Pulmonary artery endothelial cell (primary cell): ENCODE data around the gene ZNF467. TPM values are rescaled to one million over a fixed set of nuclear protein-coding genes. Genes with fewer than 3 reads are reported as not detected.

ENCODE experiments used
- DNase-seq: peaks from one replicate; pipeline ENCODE4 v3.0.0-alpha.2; 2011; ENCODE audit warnings: low read depth, low spot score
- total RNA-seq: library from RNA; depleted of rRNA; stranded (reverse); fragments of >200 nt; gene quantifications from 2 replicates; pipeline ENCODE4 v1.2.3, GENCODE V29; 2014

ZNF467 gene
- total RNA-seq, 1 donor from 2014 or later, result 2.7 TPM

DNA sequence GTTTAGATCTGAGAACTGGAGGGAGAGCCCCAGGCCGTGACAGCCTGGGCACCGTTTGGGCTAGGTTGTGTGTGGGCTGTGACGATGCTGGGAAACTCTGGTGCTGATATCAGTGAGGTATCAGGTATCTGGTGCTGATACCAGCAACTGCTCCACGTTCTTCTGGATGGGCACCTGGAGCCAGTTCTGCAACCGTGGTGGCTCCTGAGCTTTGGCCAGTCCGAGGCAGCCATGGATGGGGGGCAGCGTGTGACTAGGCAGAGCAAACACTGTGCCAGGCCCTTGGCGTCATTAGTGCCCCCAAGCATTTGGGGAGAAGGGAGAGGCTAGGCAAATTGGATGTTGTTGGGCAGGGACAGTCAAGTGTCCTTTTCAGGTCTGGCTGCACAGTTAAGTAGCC is 57.9 kb downstream of the ZNF467 start:
- DNase-seq, result no peak

DNA sequence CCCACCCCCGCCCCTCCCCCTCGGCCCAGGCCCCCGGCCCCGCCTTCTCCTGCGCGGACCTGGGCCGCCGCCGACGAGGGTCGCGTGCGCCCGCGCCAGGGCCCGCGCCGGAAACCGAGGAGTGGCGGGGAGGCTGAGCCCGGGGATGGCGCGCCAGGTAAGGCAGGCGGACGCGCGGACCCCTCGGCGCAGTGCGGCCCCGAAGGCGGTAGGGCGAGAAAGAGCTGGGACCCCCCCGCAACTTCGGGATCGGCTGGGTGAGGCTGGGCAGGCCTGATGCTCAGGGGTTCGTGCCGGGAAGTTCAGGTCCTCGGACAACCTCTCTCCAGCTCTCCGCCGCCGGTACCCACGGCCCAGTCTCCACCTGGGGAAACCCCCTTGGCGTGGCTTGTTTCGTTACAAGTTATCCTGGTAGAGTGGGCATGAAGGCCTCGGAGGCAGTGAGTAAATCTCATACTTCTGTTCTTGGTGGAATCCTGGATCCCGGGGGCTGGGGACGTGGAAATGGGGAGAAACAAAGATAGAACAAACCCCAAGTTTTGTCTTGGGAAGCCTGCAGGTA is 58.4 kb downstream of the ZNF467 start:
- no peak for DNase-seq

Other genes starting within 250 kb of the ZNF467 start
- 7.0 and 7.1 TPM in 2 replicates for gene ZNF862, start 64.8 kb upstream of the ZNF467 start, total RNA-seq
- 20.8 and 24.4 TPM in 2 replicates for gene ATP6V0E2, start 100.4 kb upstream of the ZNF467 start, total RNA-seq